Neutrophil (primary cell): Measurements from ENCODE around the gene TLK1.
"Not testable (repeated sequence)": the region's sequence is repeated elsewhere in the genome, so short reads cannot be mapped to it uniquely, and the experiment has no call there.

Source experiments
- H3K27ac ChIP-seq: fragments of 200-600 bp; sonication (generic); 2 replicates; pipeline ENCODE4 v1.5.1; 2016; ENCODE audit warnings: mild to moderate bottlenecking, moderate library complexity
- H3K27me3 ChIP-seq: fragments of 200-600 bp; sonication (generic); 2 replicates; pipeline ENCODE4 v1.6.0; 2016; ENCODE audit warnings: mild to moderate bottlenecking
- H3K36me3 ChIP-seq: fragments of 200-600 bp; sonication (generic); 2 replicates; pipeline ENCODE4 v1.5.1; 2017
- H3K4me1 ChIP-seq, 2 experiments: fragments of 200-600 bp in 1 of 2; sonication (generic) in 1 of 2; 1 replicate in 1 of 2; 2 replicates in 1 of 2; pipeline versions ENCODE4 v1.5.1 to v1.6.1; 2013 to 2016; ENCODE audit warnings: low read depth in 1 of 2, low read length in 1 of 2, mild to moderate bottlenecking in 1 of 2, moderate library complexity in 1 of 2; ENCODE audit not compliant: control insufficient read depth in 1 of 2, insufficient read depth in 1 of 2
- H3K4me3 ChIP-seq, 2 experiments: fragments of 200-600 bp in 1 of 2; sonication (generic) in 1 of 2; 1 replicate in 1 of 2; 2 replicates in 1 of 2; pipeline ENCODE4 v1.5.1; 2013 to 2016; ENCODE audit warnings: low read depth in 1 of 2, low read length in 1 of 2, mild to moderate bottlenecking in 1 of 2, moderate library complexity in 1 of 2
- H3K9me3 ChIP-seq: fragments of 200-600 bp; sonication (generic); 2 replicates; pipeline ENCODE4 v1.5.1; 2016
- CTCF ChIP-seq: fragments of 200-600 bp; sonication (generic); IDR thresholded peaks from 2 replicates; pipeline ENCODE4 v1.5.1; 2016; ENCODE audit warnings: antibody characterized with exemption

Gene TLK1

GRCh38 chr2:171086352-171087290 lies 74.1 kb downstream of the TLK1 start:
- Histone ChIP-seq H3K36me3 (no peaks in the 10 kb centered on the region), H3K4me1 (no peaks in the 10 kb centered on the region), H3K27ac (no peak overlapping the region), H3K9me3 (no peaks in the 10 kb centered on the region), H3K27me3 (no peaks in the 10 kb centered on the region), H3K4me3 (no peak overlapping the region)
- TF ChIP-seq CTCF = no peak

GRCh38 chr2:171084128-171084527 lies 76.6 kb downstream of the TLK1 start:
- no peak for TF ChIP-seq CTCF
- no peaks in the 10 kb centered on the region for H3K4me1 ChIP-seq

GRCh38 chr2:171083451-171083850 lies 77.2 kb downstream of the TLK1 start:
- no peaks in the 10 kb centered on the region for H3K4me1 ChIP-seq
- H3K27me3 ChIP-seq = no peaks in the 10 kb centered on the region
- no peaks in the 10 kb centered on the region for H3K9me3 ChIP-seq
- peaks cover 10% of the 10 kb centered on the region for H3K36me3 ChIP-seq
- TF ChIP-seq CTCF = no peak
- H3K4me3 ChIP-seq = no peak overlapping the region
- H3K27ac ChIP-seq = no peak overlapping the region

More at GRCh38 chr2:171084128-171084527, 76.6 kb downstream of the TLK1 start:
- peaks cover 6% of the 10 kb centered on the region for H3K36me3 ChIP-seq
- H3K9me3 ChIP-seq = no peaks in the 10 kb centered on the region
- H3K4me3 ChIP-seq = no peak overlapping the region
- no peak overlapping the region for H3K27ac ChIP-seq
- H3K27me3 ChIP-seq = no peaks in the 10 kb centered on the region

- Histone ChIP-seq H3K4me3 (no peak overlapping the region), H3K4me1 (no peaks in the 10 kb centered on the region), H3K27ac (no peak overlapping the region), H3K9me3 (no peaks in the 10 kb centered on the region), H3K27me3 (no peaks in the 10 kb centered on the region), H3K36me3 (peaks cover 10% of the 10 kb centered on the region)
- no peak for TF ChIP-seq CTCF
These were observed 79.0 kb downstream of the TLK1 start for GRCh38 chr2:171081649-171082111.

GRCh38 chr2:171080607-171081006 lies 80.1 kb downstream of the TLK1 start:
- TF ChIP-seq CTCF = no peak
- no peak overlapping the region for H3K27ac ChIP-seq
- no peaks in the 10 kb centered on the region for H3K4me1 ChIP-seq
- no peaks in the 10 kb centered on the region for H3K9me3 ChIP-seq
- no peaks in the 10 kb centered on the region for H3K27me3 ChIP-seq
- H3K4me3 ChIP-seq = no peak overlapping the region
- peaks cover 16% of the 10 kb centered on the region for H3K36me3 ChIP-seq

- H3K4me3 ChIP-seq, H3K9me3 ChIP-seq, H3K27ac ChIP-seq, H3K4me1 ChIP-seq, H3K27me3 ChIP-seq: not testable (repeated sequence)
- peaks cover 31% of the 10 kb centered on the region for H3K36me3 ChIP-seq
These were observed 84.3 kb downstream of the TLK1 start for GRCh38 chr2:171076422-171076821.
